NCI-H1105 treated with DMSO at 0.1 percent for 48 hours (cell line): ENCODE results near the gene UMAD1.

Experiments used
- DNase-seq: peaks from one replicate; lab custom pipeline; 2025; lab: John Stamatoyannopoulos, UW

The UMAD1 gene

GRCh38 chr7:7883394-7883793, 242.8 kb downstream of the UMAD1 start:
- DNase-seq: peak; percentile 16

GRCh38 chr7:7884855-7885254, 244.3 kb downstream of the UMAD1 start:
- no peak for DNase-seq

- DNase-seq: no peak
Measured at GRCh38 chr7:7889791-7890568, 249.4 kb downstream of the UMAD1 start.

- DNase-seq: no peak
Measured at GRCh38 chr7:7895004-7895650, 254.6 kb downstream of the UMAD1 start.

- DNase-seq: peak; percentile 56
Measured at GRCh38 chr7:7895754-7896153, 255.2 kb downstream of the UMAD1 start.

GRCh38 chr7:7897509-7897908, 257.0 kb downstream of the UMAD1 start:
- no peak for DNase-seq

GRCh38 chr7:7897949-7898515, 257.5 kb downstream of the UMAD1 start:
- no peak for DNase-seq

GRCh38 chr7:7902845-7903244, 262.3 kb downstream of the UMAD1 start:
- DNase-seq: no peak

- no peak for DNase-seq
Measured at GRCh38 chr7:7907306-7907705, 266.8 kb downstream of the UMAD1 start.

- no peak for DNase-seq
Measured at GRCh38 chr7:7908622-7909145, 268.1 kb downstream of the UMAD1 start.

GRCh38 chr7:7909376-7909775, 268.8 kb downstream of the UMAD1 start:
- no peak for DNase-seq

GRCh38 chr7:7911369-7912123, 271.0 kb downstream of the UMAD1 start:
- DNase-seq: no peak

- DNase-seq: no peak
Measured at GRCh38 chr7:7912937-7913336, 272.4 kb downstream of the UMAD1 start.

- no peak for DNase-seq
Measured at GRCh38 chr7:7913504-7913903, 273.0 kb downstream of the UMAD1 start.

GRCh38 chr7:7914547-7914946, 274.0 kb downstream of the UMAD1 start:
- DNase-seq: no peak

- DNase-seq: no peak
Measured at GRCh38 chr7:7916064-7916463, 275.5 kb downstream of the UMAD1 start.

GRCh38 chr7:7917593-7917992, 277.0 kb downstream of the UMAD1 start:
- no peak for DNase-seq

- DNase-seq: no peak
Measured at GRCh38 chr7:7918736-7919448, 278.3 kb downstream of the UMAD1 start.

- DNase-seq: no peak
Measured at GRCh38 chr7:7919449-7919945, 278.9 kb downstream of the UMAD1 start.

GRCh38 chr7:7920056-7920455, 279.5 kb downstream of the UMAD1 start:
- no peak for DNase-seq

GRCh38 chr7:7920481-7920880, 279.9 kb downstream of the UMAD1 start:
- DNase-seq: no peak

GRCh38 chr7:7921830-7922229, 281.3 kb downstream of the UMAD1 start:
- DNase-seq: no peak
